ENCODE measurements around the gene GRAMD1B. TPM values are rescaled to one million over a fixed set of nuclear protein-coding genes. Genes with fewer than 3 reads are reported as not detected.

The GRAMD1B gene
- polyA plus RNA-seq, 3 donors, result 3.2 to 13.9 (median 3.3) TPM

DNA sequence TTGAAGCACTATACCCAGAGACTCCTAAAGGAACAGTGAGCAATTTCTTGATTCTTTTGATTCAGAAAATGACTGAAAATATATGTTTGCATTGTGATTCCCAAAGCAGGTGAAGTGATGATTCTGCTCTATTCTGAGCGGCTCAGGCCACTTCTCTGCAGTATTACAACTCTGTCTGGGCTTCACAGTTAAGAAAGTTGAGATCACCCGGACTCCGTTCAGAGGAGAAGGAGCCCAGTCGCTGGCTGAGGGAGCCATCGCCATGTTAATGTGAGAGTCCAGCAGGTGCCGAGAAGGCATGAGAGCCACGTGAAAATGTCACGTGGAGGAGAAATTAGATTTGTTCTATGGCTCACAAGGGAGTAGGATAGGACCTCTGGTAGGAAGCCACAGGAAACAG lies 132.8 kb downstream of the GRAMD1B start:
- Histone ChIP-seq H3K36me3 (replicated peaks in 1 of 2; ENCODE audit: control insufficient read depth in 1 of 2, insufficient read depth in 2 of 2, low read length in 2 of 2) (no peaks in the 10 kb centered on the region), H3K27ac (ENCODE audit: low read depth in 1 of 2, low read length in 2 of 2) (no peak overlapping the region), H2AFZ (ENCODE audit: insufficient read depth, low read depth, low read length, poor library complexity, severe bottlenecking) (no peak overlapping the region), H3K4me3 (replicated peaks in 1 of 3; ENCODE audit: low read depth in 2 of 3, low read length in 3 of 3) (no peak overlapping the region), H3K4me2 (replicated peaks; ENCODE audit: extremely low read depth, low read length, poor library complexity, severe bottlenecking) (no peak overlapping the region), H3K79me2 (ENCODE audit: insufficient read depth, low read length) (peaks cover 22% of the 10 kb centered on the region), H3K9me3 (replicated peaks in 1 of 2; ENCODE audit: control insufficient read depth in 1 of 2, insufficient read depth in 1 of 2, low read length in 2 of 2) (no peaks in the 10 kb centered on the region), H3K9ac (ENCODE audit: insufficient read depth, low read length, poor library complexity, severe bottlenecking) (no peak overlapping the region), H3K27me3 (ENCODE audit: control insufficient read depth in 2 of 2, insufficient read depth in 2 of 2, low read length in 2 of 2) (no peaks in the 10 kb centered on the region), H3K4me1 (ENCODE audit: control insufficient read depth in 1 of 2, insufficient read depth in 2 of 2, low read length in 2 of 2) (peaks cover 13 to 20% of the 10 kb centered on the region in 2 donors), H4K20me1 (ENCODE audit: insufficient read depth, low read length) (peaks cover 28% of the 10 kb centered on the region)
- no peak for DNase-seq
- TF ChIP-seq, protein P1, sequence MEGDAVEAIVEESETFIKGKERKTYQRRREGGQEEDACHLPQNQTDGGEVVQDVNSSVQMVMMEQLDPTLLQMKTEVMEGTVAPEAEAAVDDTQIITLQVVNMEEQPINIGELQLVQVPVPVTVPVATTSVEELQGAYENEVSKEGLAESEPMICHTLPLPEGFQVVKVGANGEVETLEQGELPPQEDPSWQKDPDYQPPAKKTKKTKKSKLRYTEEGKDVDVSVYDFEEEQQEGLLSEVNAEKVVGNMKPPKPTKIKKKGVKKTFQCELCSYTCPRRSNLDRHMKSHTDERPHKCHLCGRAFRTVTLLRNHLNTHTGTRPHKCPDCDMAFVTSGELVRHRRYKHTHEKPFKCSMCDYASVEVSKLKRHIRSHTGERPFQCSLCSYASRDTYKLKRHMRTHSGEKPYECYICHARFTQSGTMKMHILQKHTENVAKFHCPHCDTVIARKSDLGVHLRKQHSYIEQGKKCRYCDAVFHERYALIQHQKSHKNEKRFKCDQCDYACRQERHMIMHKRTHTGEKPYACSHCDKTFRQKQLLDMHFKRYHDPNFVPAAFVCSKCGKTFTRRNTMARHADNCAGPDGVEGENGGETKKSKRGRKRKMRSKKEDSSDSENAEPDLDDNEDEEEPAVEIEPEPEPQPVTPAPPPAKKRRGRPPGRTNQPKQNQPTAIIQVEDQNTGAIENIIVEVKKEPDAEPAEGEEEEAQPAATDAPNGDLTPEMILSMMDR (IDR thresholded peaks at IDR 0.05), result no peak
- Mint-ChIP-seq H3K4me1 (peaks cover 49% of the 10 kb centered on the region), H3K36me3 (peaks cover 7 to 15% of the 10 kb centered on the region in 2 donors), H3K27ac (peak overlapping the region in 1 of 7 donors; percentile 70), H3K9me3 (no peaks in the 10 kb centered on the region), H3K4me3 (no peak overlapping the region), H3K27me3 (ENCODE audit: low read depth in 3 of 3) (peaks cover 0 to 7% (median 3%) of the 10 kb centered on the region in 3 donors)
- 100% methylated on average over 8 of the region's 8 CpGs for WGBS (ENCODE audit: insufficient coverage)
- intact Hi-C loops (cut with micrococcal nuclease), result loop anchor here in 1 of 2 donors (10.0 kb wide), 1 partner anchor 158 kb away; no protein-coding TSS in a partner anchor

DNA sequence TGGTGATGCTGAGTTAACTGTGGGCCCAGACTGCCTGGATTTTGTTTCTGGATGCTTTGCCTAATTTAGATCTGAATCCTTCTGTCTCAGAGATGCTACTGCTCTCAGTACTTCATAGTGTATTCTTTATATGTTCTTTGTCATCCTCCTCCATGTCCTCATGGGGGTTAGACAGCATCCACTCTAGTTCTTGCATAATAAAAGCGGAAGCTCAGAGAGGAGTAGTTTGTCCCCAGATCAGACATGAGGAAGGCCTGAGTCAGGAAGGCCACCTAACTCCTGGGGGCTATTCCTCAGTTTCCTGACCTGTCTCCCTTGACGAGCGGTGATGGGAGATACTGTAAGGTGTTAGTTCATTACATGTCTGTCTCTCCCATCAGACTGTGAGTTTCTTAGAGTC lies 134.2 kb downstream of the GRAMD1B start:
- 60% methylated on average over 1 of the region's 3 CpGs for WGBS (ENCODE audit: insufficient coverage)
- no peak overlapping the region for H3K4me3 Mint-ChIP-seq
- peak overlapping the region in 4 of 7 donors; percentile 3 to 54 (median 30) for H3K27ac Mint-ChIP-seq

More for the DNA sequence above, 134.2 kb downstream of the GRAMD1B start:
- no peaks in the 10 kb centered on the region for H3K9me3 ChIP-seq (replicated peaks in 1 of 2; ENCODE audit: control insufficient read depth in 1 of 2, insufficient read depth in 1 of 2, low read length in 2 of 2)
- H3K27me3 Mint-ChIP-seq (ENCODE audit: low read depth in 3 of 3), result peaks cover 0 to 7% (median 2%) of the 10 kb centered on the region in 3 donors
- H3K4me2 ChIP-seq (replicated peaks; ENCODE audit: extremely low read depth, low read length, poor library complexity, severe bottlenecking), result no peak overlapping the region
- intact Hi-C loops (cut with micrococcal nuclease), result loop anchor here in 1 of 2 donors (10.0 kb wide), 1 partner anchor 159 kb away; no protein-coding TSS in a partner anchor
- H3K36me3 Mint-ChIP-seq, result peaks cover 1 to 5% of the 10 kb centered on the region in 2 donors
- DNase-seq, result peak; percentile 34 to 62 (median 49)
- H3K27ac ChIP-seq (ENCODE audit: low read depth in 1 of 2, low read length in 2 of 2), result peak overlapping the region in 1 of 2 donors; percentile 32
- no peaks in the 10 kb centered on the region for H3K27me3 ChIP-seq (ENCODE audit: control insufficient read depth in 2 of 2, insufficient read depth in 2 of 2, low read length in 2 of 2)
- TF ChIP-seq, protein P1 (IDR thresholded peaks at IDR 0.05), result no peak
- H3K9me3 Mint-ChIP-seq, result no peaks in the 10 kb centered on the region
- H3K79me2 ChIP-seq (ENCODE audit: insufficient read depth, low read length), result peaks cover 25% of the 10 kb centered on the region
- peaks cover 34% of the 10 kb centered on the region for H4K20me1 ChIP-seq (ENCODE audit: insufficient read depth, low read length)
- peaks cover 48% of the 10 kb centered on the region for H3K4me1 Mint-ChIP-seq
- no peaks in the 10 kb centered on the region for H3K36me3 ChIP-seq (replicated peaks in 1 of 2; ENCODE audit: control insufficient read depth in 1 of 2, insufficient read depth in 2 of 2, low read length in 2 of 2)
- no peak overlapping the region for H3K9ac ChIP-seq (ENCODE audit: insufficient read depth, low read length, poor library complexity, severe bottlenecking)
- no peak overlapping the region for H3K4me3 ChIP-seq (replicated peaks in 1 of 3; ENCODE audit: low read depth in 2 of 3, low read length in 3 of 3)
- no peak overlapping the region for H2AFZ ChIP-seq (ENCODE audit: insufficient read depth, low read depth, low read length, poor library complexity, severe bottlenecking)
- peaks cover 13 to 20% of the 10 kb centered on the region in 2 donors for H3K4me1 ChIP-seq (ENCODE audit: control insufficient read depth in 1 of 2, insufficient read depth in 2 of 2, low read length in 2 of 2)

All from CD14-positive monocyte (primary cell).